ENCODE results near the gene ULK3.
A peak's percentile ranks its signal among the peaks of the same experiment; 100 is the strongest.

Gene ULK3

GRCh38 chr15:74822233-74822632 lies 20.7 kb downstream of the ULK3 start:
- Histone ChIP-seq H3K27me3 (ENCODE audit: control insufficient read depth, insufficient read depth, low read length) (peaks cover 3% of the 10 kb centered on the region), H3K4me1 (ENCODE audit: control insufficient read depth, insufficient read depth, low read length) (no peaks in the 10 kb centered on the region), H3K27ac (ENCODE audit: low read depth, low read length) (no peak overlapping the region)

GRCh38 chr15:74821790-74822158 lies 21.2 kb downstream of the ULK3 start:
- Histone ChIP-seq H3K27me3 (ENCODE audit: control insufficient read depth, insufficient read depth, low read length) (peaks cover 3% of the 10 kb centered on the region), H3K27ac (ENCODE audit: low read depth, low read length) (no peak overlapping the region), H3K36me3 (ENCODE audit: control insufficient read depth, insufficient read depth, low read length) (no peaks in the 10 kb centered on the region), H3K4me1 (ENCODE audit: control insufficient read depth, insufficient read depth, low read length) (no peaks in the 10 kb centered on the region), H3K4me3 (ENCODE audit: low read length) (no peak overlapping the region), H3K9ac (ENCODE audit: low read length) (no peak overlapping the region)

More at GRCh38 chr15:74822233-74822632, 20.7 kb downstream of the ULK3 start:
- Histone ChIP-seq H3K4me3 (ENCODE audit: low read length) (no peak overlapping the region), H3K36me3 (ENCODE audit: control insufficient read depth, insufficient read depth, low read length) (no peaks in the 10 kb centered on the region), H3K9ac (ENCODE audit: low read length) (no peak overlapping the region)

- no peaks in the 10 kb centered on the region for H3K4me1 ChIP-seq (ENCODE audit: control insufficient read depth, insufficient read depth, low read length)
- H3K27ac ChIP-seq (ENCODE audit: low read depth, low read length), result no peak overlapping the region
- H3K4me3 ChIP-seq (ENCODE audit: low read length), result no peak overlapping the region
- H3K27me3 ChIP-seq (ENCODE audit: control insufficient read depth, insufficient read depth, low read length), result no peaks in the 10 kb centered on the region
- no peak overlapping the region for H3K9ac ChIP-seq (ENCODE audit: low read length)
- no peaks in the 10 kb centered on the region for H3K36me3 ChIP-seq (ENCODE audit: control insufficient read depth, insufficient read depth, low read length)
These were observed 21.7 kb downstream of the ULK3 start for GRCh38 chr15:74821091-74821789.

GRCh38 chr15:74820056-74820455 lies 22.9 kb downstream of the ULK3 start:
- Histone ChIP-seq H3K27ac (ENCODE audit: low read depth, low read length) (no peak overlapping the region), H3K36me3 (ENCODE audit: control insufficient read depth, insufficient read depth, low read length) (no peaks in the 10 kb centered on the region), H3K27me3 (ENCODE audit: control insufficient read depth, insufficient read depth, low read length) (no peaks in the 10 kb centered on the region), H3K4me3 (ENCODE audit: low read length) (no peak overlapping the region), H3K4me1 (ENCODE audit: control insufficient read depth, insufficient read depth, low read length) (peaks cover 5% of the 10 kb centered on the region), H3K9ac (ENCODE audit: low read length) (no peak overlapping the region)

GRCh38 chr15:74817370-74817737 lies 25.6 kb downstream of the ULK3 start:
- peaks cover 11% of the 10 kb centered on the region for H3K4me1 ChIP-seq (ENCODE audit: control insufficient read depth, insufficient read depth, low read length)
- no peaks in the 10 kb centered on the region for H3K27me3 ChIP-seq (ENCODE audit: control insufficient read depth, insufficient read depth, low read length)
- no peaks in the 10 kb centered on the region for H3K36me3 ChIP-seq (ENCODE audit: control insufficient read depth, insufficient read depth, low read length)
- H3K27ac ChIP-seq (ENCODE audit: low read depth, low read length), result peak overlapping the region; percentile 37
- no peak overlapping the region for H3K9ac ChIP-seq (ENCODE audit: low read length)
- H3K4me3 ChIP-seq (ENCODE audit: low read length), result no peak overlapping the region

GRCh38 chr15:74816624-74817369 lies 26.2 kb downstream of the ULK3 start:
- Histone ChIP-seq H3K9ac (ENCODE audit: low read length) (no peak overlapping the region), H3K27me3 (ENCODE audit: control insufficient read depth, insufficient read depth, low read length) (no peaks in the 10 kb centered on the region), H3K36me3 (ENCODE audit: control insufficient read depth, insufficient read depth, low read length) (no peaks in the 10 kb centered on the region), H3K4me1 (ENCODE audit: control insufficient read depth, insufficient read depth, low read length) (peaks cover 11% of the 10 kb centered on the region), H3K4me3 (ENCODE audit: low read length) (no peak overlapping the region), H3K27ac (ENCODE audit: low read depth, low read length) (no peak overlapping the region)

GRCh38 chr15:74815961-74816360 lies 27.0 kb downstream of the ULK3 start:
- H3K4me3 ChIP-seq (ENCODE audit: low read length), result no peak overlapping the region
- no peak overlapping the region for H3K9ac ChIP-seq (ENCODE audit: low read length)
- H3K27ac ChIP-seq (ENCODE audit: low read depth, low read length), result peak overlapping the region; percentile 43
- H3K36me3 ChIP-seq (ENCODE audit: control insufficient read depth, insufficient read depth, low read length), result no peaks in the 10 kb centered on the region
- H3K27me3 ChIP-seq (ENCODE audit: control insufficient read depth, insufficient read depth, low read length), result no peaks in the 10 kb centered on the region
- H3K4me1 ChIP-seq (ENCODE audit: control insufficient read depth, insufficient read depth, low read length), result peaks cover 11% of the 10 kb centered on the region

- no peaks in the 10 kb centered on the region for H3K36me3 ChIP-seq (ENCODE audit: control insufficient read depth, insufficient read depth, low read length)
- no peak overlapping the region for H3K4me3 ChIP-seq (ENCODE audit: low read length)
- H3K4me1 ChIP-seq (ENCODE audit: control insufficient read depth, insufficient read depth, low read length), result peaks cover 11% of the 10 kb centered on the region
- H3K27ac ChIP-seq (ENCODE audit: low read depth, low read length), result peak overlapping the region; percentile 69
- H3K27me3 ChIP-seq (ENCODE audit: control insufficient read depth, insufficient read depth, low read length), result no peaks in the 10 kb centered on the region
- peak overlapping the region; percentile 17 for H3K9ac ChIP-seq (ENCODE audit: low read length)
These were observed 27.6 kb downstream of the ULK3 start for GRCh38 chr15:74815121-74815934.

GRCh38 chr15:74812533-74812932 lies 30.4 kb downstream of the ULK3 start, which contains the start of gene LMAN1L:
TSS of gene LMAN1L (plus strand) at chr15:74812835. CDS start at chr15:74812855, 20 bp downstream.
- H3K4me1 ChIP-seq (ENCODE audit: control insufficient read depth, insufficient read depth, low read length), result peaks cover 11% of the 10 kb centered on the region
- no peak within 1 kb of the TSS for H3K27ac ChIP-seq (ENCODE audit: low read depth, low read length)
- no peaks in the 10 kb centered on the region for H3K36me3 ChIP-seq (ENCODE audit: control insufficient read depth, insufficient read depth, low read length)
- no peak within 1 kb of the TSS for H3K4me3 ChIP-seq (ENCODE audit: low read length)
- H3K27me3 ChIP-seq (ENCODE audit: control insufficient read depth, insufficient read depth, low read length), result no peaks in the 10 kb centered on the region
- no peak within 1 kb of the TSS for H3K9ac ChIP-seq (ENCODE audit: low read length)

- Histone ChIP-seq H3K4me1 (ENCODE audit: control insufficient read depth, insufficient read depth, low read length) (peaks cover 4% of the 10 kb centered on the region), H3K4me3 (ENCODE audit: low read length) (no peak overlapping the region), H3K27ac (ENCODE audit: low read depth, low read length) (no peak overlapping the region), H3K9ac (ENCODE audit: low read length) (no peak overlapping the region), H3K27me3 (ENCODE audit: control insufficient read depth, insufficient read depth, low read length) (no peaks in the 10 kb centered on the region), H3K36me3 (ENCODE audit: control insufficient read depth, insufficient read depth, low read length) (no peaks in the 10 kb centered on the region)
These were observed 33.0 kb downstream of the ULK3 start for GRCh38 chr15:74809956-74810355.

- Histone ChIP-seq H3K4me3 (ENCODE audit: low read length) (no peak overlapping the region), H3K9ac (ENCODE audit: low read length) (no peak overlapping the region), H3K27ac (ENCODE audit: low read depth, low read length) (no peak overlapping the region), H3K4me1 (ENCODE audit: control insufficient read depth, insufficient read depth, low read length) (no peaks in the 10 kb centered on the region), H3K36me3 (ENCODE audit: control insufficient read depth, insufficient read depth, low read length) (no peaks in the 10 kb centered on the region), H3K27me3 (ENCODE audit: control insufficient read depth, insufficient read depth, low read length) (no peaks in the 10 kb centered on the region)
These were observed 33.7 kb downstream of the ULK3 start for GRCh38 chr15:74809242-74809641.

GRCh38 chr15:74808840-74809229 lies 34.1 kb downstream of the ULK3 start:
- Histone ChIP-seq H3K27ac (ENCODE audit: low read depth, low read length) (no peak overlapping the region), H3K4me3 (ENCODE audit: low read length) (no peak overlapping the region), H3K36me3 (ENCODE audit: control insufficient read depth, insufficient read depth, low read length) (no peaks in the 10 kb centered on the region), H3K9ac (ENCODE audit: low read length) (no peak overlapping the region), H3K27me3 (ENCODE audit: control insufficient read depth, insufficient read depth, low read length) (no peaks in the 10 kb centered on the region), H3K4me1 (ENCODE audit: control insufficient read depth, insufficient read depth, low read length) (no peaks in the 10 kb centered on the region)
